ENCODE data around the gene MYO3B. TPM values are rescaled to one million over a fixed set of nuclear protein-coding genes. Genes with fewer than 3 reads are reported as not detected.

Gene MYO3B
- total RNA-seq, 4 donors from 2014 or later, result 0.34 to 0.95 (median 0.89) TPM

GRCh38 chr2:170567429-170567828, 389.5 kb downstream of the MYO3B start:
- Histone ChIP-seq H3K27ac (no peak overlapping the region), H3K9me3 (no peaks in the 10 kb centered on the region), H3K27me3 (no peaks in the 10 kb centered on the region), H3K4me1 (peaks cover 3% of the 10 kb centered on the region), H3K4me3 (no peak overlapping the region), H3K36me3 (no peaks in the 10 kb centered on the region)
- TF ChIP-seq EP300 (IDR thresholded peaks at IDR 0.05), result no peak
- no peak for TF ChIP-seq POLR2A (IDR thresholded peaks at IDR 0.05)
- no peak for TF ChIP-seq CTCF (IDR thresholded peaks at IDR 0.05)
- no peak for TF ChIP-seq POLR2AphosphoS5 (IDR thresholded peaks at IDR 0.05)
- WGBS, result 87% methylated on average over 2 of the region's 2 CpGs
- DNase-seq (ENCODE audit: low spot score in 2 of 2), result no peak

GRCh38 chr2:170568511-170568910, 390.6 kb downstream of the MYO3B start:
- TF ChIP-seq POLR2A (IDR thresholded peaks at IDR 0.05) (no peak), CTCF (IDR thresholded peaks at IDR 0.05) (no peak), POLR2AphosphoS5 (IDR thresholded peaks at IDR 0.05) (no peak), EP300 (IDR thresholded peaks at IDR 0.05) (no peak)
- Histone ChIP-seq H3K4me3 (no peak overlapping the region), H3K9me3 (no peaks in the 10 kb centered on the region), H3K27ac (no peak overlapping the region), H3K27me3 (no peaks in the 10 kb centered on the region), H3K4me1 (peaks cover 3% of the 10 kb centered on the region), H3K36me3 (no peaks in the 10 kb centered on the region)
- 52% methylated on average over 2 of the region's 2 CpGs for WGBS
- DNase-seq (ENCODE audit: low spot score in 2 of 2), result no peak

- no peak overlapping the region for H3K4me3 ChIP-seq
- no peaks in the 10 kb centered on the region for H3K27me3 ChIP-seq
- no peaks in the 10 kb centered on the region for H3K9me3 ChIP-seq
- H3K27ac ChIP-seq, result no peak overlapping the region
- WGBS, result 73% methylated on average over 1 of the region's 1 CpG
- H3K4me1 ChIP-seq, result peaks cover 3% of the 10 kb centered on the region
- no peaks in the 10 kb centered on the region for H3K36me3 ChIP-seq
- TF ChIP-seq CTCF (IDR thresholded peaks at IDR 0.05), result no peak
- no peak for TF ChIP-seq POLR2A (IDR thresholded peaks at IDR 0.05)
- no peak for TF ChIP-seq POLR2AphosphoS5 (IDR thresholded peaks at IDR 0.05)
- no peak for TF ChIP-seq EP300 (IDR thresholded peaks at IDR 0.05)
- DNase-seq (ENCODE audit: low spot score in 2 of 2), result no peak
Observed at GRCh38 chr2:170571612-170572011, 393.7 kb downstream of the MYO3B start.

- no peak overlapping the region for H3K27ac ChIP-seq
- no peaks in the 10 kb centered on the region for H3K9me3 ChIP-seq
- no peak for TF ChIP-seq EP300 (IDR thresholded peaks at IDR 0.05)
- no peak for TF ChIP-seq POLR2A (IDR thresholded peaks at IDR 0.05)
- TF ChIP-seq CTCF (IDR thresholded peaks at IDR 0.05), result no peak
- no peak for TF ChIP-seq POLR2AphosphoS5 (IDR thresholded peaks at IDR 0.05)
- H3K4me1 ChIP-seq, result peaks cover 3% of the 10 kb centered on the region
- no peaks in the 10 kb centered on the region for H3K27me3 ChIP-seq
- no peak for DNase-seq (ENCODE audit: low spot score in 2 of 2)
- WGBS, result 90% methylated on average over 1 of the region's 1 CpG
- no peaks in the 10 kb centered on the region for H3K36me3 ChIP-seq
- no peak overlapping the region for H3K4me3 ChIP-seq
Observed at GRCh38 chr2:170573671-170574070, 395.7 kb downstream of the MYO3B start.

GRCh38 chr2:170576296-170576695, 398.3 kb downstream of the MYO3B start:
- H3K27me3 ChIP-seq, result no peaks in the 10 kb centered on the region
- no peak for DNase-seq (ENCODE audit: low spot score in 2 of 2)
- H3K9me3 ChIP-seq, result no peaks in the 10 kb centered on the region

More at GRCh38 chr2:170576296-170576695, 398.3 kb downstream of the MYO3B start:
- Histone ChIP-seq H3K4me1 (peaks cover under 1% of the 10 kb centered on the region), H3K27ac (no peak overlapping the region), H3K36me3 (no peaks in the 10 kb centered on the region), H3K4me3 (no peak overlapping the region)
- no peak for TF ChIP-seq POLR2A (IDR thresholded peaks at IDR 0.05)
- TF ChIP-seq CTCF (IDR thresholded peaks at IDR 0.05), result no peak
- TF ChIP-seq POLR2AphosphoS5 (IDR thresholded peaks at IDR 0.05), result no peak
- no peak for TF ChIP-seq EP300 (IDR thresholded peaks at IDR 0.05)
- 84% methylated on average over 7 of the region's 7 CpGs for WGBS
